Parathyroid adenoma (tissue), 2 donors: ENCODE results near the gene UBE2E2.

Experiments used
- H2AFZ ChIP-seq: fragments of 300-600 bp; sonication (generic); one replicate; pipeline ENCODE4 v1.7.0; 2017; ENCODE audit warnings: antibody characterized with exemption, mild to moderate bottlenecking
- H3K27ac ChIP-seq: fragments of 300-600 bp; sonication (generic); one replicate; pipeline ENCODE4 v1.7.0; 2017
- H3K27me3 ChIP-seq: fragments of 300-600 bp; sonication (generic); one replicate; pipeline ENCODE4 v1.7.0; 2017; ENCODE audit warnings: low read length; ENCODE audit not compliant: control insufficient read depth, insufficient read depth
- H3K36me3 ChIP-seq: fragments of 300-600 bp; sonication (generic); one replicate; pipeline ENCODE4 v1.7.0; 2017; ENCODE audit warnings: low read length; ENCODE audit not compliant: control insufficient read depth, insufficient read depth
- H3K4me1 ChIP-seq: fragments of 300-600 bp; sonication (generic); one replicate; pipeline ENCODE4 v1.7.0; 2017; ENCODE audit warnings: control low read depth
- H3K4me2 ChIP-seq: fragments of 300-600 bp; sonication (generic); one replicate; pipeline ENCODE4 v1.7.0; 2017; ENCODE audit warnings: low read length
- H3K4me3 ChIP-seq: fragments of 300-600 bp; sonication (generic); one replicate; pipeline ENCODE4 v1.7.0; 2017; ENCODE audit warnings: low read depth, low read length
- H3K79me2 ChIP-seq: fragments of 300-600 bp; sonication (generic); one replicate; pipeline ENCODE4 v1.7.0; 2017; ENCODE audit warnings: control low read depth
- H3K9ac ChIP-seq: fragments of 300-600 bp; sonication (generic); one replicate; pipeline ENCODE4 v1.7.0; 2017; ENCODE audit warnings: mild to moderate bottlenecking
- H3K9me3 ChIP-seq: fragments of 300-600 bp; sonication (generic); one replicate; pipeline ENCODE4 v1.7.0; 2017; ENCODE audit warnings: low read length; ENCODE audit not compliant: control insufficient read depth
- TF ChIP-seq, protein P1 (sequence below): fragments of 300-600 bp; sonication (generic); IDR thresholded peaks from one replicate; pipeline ENCODE4 v1.7.0; 2017; ENCODE audit warnings: antibody characterized with exemption, mild to moderate bottlenecking
- donor health status: primary hyperparathyroidism.

UBE2E2 gene

DNA sequence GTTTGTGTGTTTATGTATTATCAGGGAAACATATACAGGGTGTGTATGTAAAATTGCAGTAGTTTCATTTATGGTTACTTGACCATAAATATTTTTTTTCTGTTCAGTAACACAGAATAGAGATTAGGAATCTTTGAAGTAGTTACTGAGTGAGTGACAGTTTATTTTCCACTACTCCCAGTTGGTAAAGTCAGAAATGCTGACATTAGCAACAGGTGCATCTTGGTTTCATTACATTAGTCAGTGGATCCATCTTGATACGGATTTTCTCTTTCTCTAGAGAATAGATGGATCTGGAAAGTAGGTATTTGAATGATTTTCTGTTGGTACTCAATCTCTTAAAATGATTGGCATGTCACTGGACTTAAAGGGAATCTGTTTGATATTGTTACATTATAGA is 6.0 kb downstream of the UBE2E2 start:
- TF ChIP-seq, protein P1, sequence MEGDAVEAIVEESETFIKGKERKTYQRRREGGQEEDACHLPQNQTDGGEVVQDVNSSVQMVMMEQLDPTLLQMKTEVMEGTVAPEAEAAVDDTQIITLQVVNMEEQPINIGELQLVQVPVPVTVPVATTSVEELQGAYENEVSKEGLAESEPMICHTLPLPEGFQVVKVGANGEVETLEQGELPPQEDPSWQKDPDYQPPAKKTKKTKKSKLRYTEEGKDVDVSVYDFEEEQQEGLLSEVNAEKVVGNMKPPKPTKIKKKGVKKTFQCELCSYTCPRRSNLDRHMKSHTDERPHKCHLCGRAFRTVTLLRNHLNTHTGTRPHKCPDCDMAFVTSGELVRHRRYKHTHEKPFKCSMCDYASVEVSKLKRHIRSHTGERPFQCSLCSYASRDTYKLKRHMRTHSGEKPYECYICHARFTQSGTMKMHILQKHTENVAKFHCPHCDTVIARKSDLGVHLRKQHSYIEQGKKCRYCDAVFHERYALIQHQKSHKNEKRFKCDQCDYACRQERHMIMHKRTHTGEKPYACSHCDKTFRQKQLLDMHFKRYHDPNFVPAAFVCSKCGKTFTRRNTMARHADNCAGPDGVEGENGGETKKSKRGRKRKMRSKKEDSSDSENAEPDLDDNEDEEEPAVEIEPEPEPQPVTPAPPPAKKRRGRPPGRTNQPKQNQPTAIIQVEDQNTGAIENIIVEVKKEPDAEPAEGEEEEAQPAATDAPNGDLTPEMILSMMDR = no peak
- no peaks in the 10 kb centered on the region for H3K4me1 ChIP-seq
- no peak overlapping the region for H3K4me3 ChIP-seq
- H3K27ac ChIP-seq = no peak overlapping the region
- no peaks in the 10 kb centered on the region for H3K36me3 ChIP-seq
- H3K9me3 ChIP-seq = no peaks in the 10 kb centered on the region
- peaks cover 12% of the 10 kb centered on the region for H3K79me2 ChIP-seq
- no peaks in the 10 kb centered on the region for H3K27me3 ChIP-seq
- no peak overlapping the region for H3K9ac ChIP-seq
- H3K4me2 ChIP-seq = no peak overlapping the region
- H2AFZ ChIP-seq = no peak overlapping the region

DNA sequence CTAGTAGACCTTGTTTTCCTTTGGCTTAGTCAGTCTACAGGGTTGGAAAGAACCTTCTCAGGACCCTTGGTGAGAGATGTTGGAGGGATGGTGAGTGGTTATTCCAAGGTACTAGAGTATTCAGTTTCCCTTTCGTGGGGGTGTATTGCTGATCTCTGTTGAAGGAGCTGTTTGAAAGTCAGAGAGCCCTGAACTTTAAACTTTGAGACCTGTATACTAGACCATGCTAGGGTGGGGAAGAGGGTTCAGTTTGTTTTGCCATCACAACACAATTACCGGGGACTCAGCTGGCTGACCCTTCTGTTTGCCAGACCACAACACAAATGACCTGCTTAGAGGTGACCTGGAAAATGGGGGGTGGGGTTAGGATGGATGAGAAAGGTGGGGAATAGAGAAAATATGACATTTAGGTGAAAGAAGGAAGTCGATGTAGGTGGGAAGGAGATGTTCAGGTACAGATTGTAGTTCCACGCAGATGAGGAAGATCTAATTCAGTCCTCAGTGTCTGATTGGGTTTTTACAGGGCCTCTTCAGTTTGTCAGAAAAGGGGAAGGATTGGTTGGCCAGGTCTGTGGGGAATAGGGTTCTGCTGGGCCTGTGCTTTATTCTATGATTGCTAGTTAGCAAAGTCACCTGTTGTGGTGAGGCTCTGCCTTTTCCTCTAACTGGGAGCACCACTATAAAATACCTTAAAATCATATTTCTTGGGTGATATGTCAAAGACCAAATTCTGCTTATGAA is 6.8 kb downstream of the UBE2E2 start:
- Histone ChIP-seq H3K4me3 (no peak overlapping the region), H3K4me2 (no peak overlapping the region), H3K9ac (no peak overlapping the region), H3K4me1 (no peaks in the 10 kb centered on the region), H3K27ac (no peak overlapping the region), H3K9me3 (no peaks in the 10 kb centered on the region), H3K79me2 (peaks cover 12% of the 10 kb centered on the region), H3K27me3 (no peaks in the 10 kb centered on the region), H3K36me3 (no peaks in the 10 kb centered on the region), H2AFZ (no peak overlapping the region)
- TF ChIP-seq, protein P1 = no peak

DNA sequence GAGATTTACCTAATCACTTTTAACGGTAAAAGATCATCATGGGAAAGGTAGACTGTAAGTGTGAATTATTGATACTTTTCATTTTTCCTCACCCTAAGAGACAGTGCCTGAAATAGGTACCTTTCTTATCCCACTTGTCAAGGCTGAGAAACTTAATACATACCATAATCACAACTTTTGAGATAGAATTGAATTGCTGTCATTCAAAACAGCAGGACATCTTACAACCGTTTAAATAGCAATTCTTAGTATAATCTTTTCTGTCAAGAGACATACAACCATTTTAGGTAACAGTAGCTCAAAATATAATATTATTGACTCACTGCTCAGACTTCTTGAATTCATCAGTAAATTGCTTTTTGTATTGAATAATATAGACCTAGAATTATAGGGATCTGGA is 10.7 kb downstream of the UBE2E2 start:
- H3K79me2 ChIP-seq = peaks cover 9% of the 10 kb centered on the region
- H3K4me3 ChIP-seq = no peak overlapping the region
- H2AFZ ChIP-seq = no peak overlapping the region
- H3K4me2 ChIP-seq = no peak overlapping the region
- H3K36me3 ChIP-seq = no peaks in the 10 kb centered on the region
- H3K9me3 ChIP-seq = no peaks in the 10 kb centered on the region
- H3K27me3 ChIP-seq = no peaks in the 10 kb centered on the region
- TF ChIP-seq, protein P1 = no peak
- peaks cover 3% of the 10 kb centered on the region for H3K4me1 ChIP-seq
- no peak overlapping the region for H3K27ac ChIP-seq
- H3K9ac ChIP-seq = no peak overlapping the region

DNA sequence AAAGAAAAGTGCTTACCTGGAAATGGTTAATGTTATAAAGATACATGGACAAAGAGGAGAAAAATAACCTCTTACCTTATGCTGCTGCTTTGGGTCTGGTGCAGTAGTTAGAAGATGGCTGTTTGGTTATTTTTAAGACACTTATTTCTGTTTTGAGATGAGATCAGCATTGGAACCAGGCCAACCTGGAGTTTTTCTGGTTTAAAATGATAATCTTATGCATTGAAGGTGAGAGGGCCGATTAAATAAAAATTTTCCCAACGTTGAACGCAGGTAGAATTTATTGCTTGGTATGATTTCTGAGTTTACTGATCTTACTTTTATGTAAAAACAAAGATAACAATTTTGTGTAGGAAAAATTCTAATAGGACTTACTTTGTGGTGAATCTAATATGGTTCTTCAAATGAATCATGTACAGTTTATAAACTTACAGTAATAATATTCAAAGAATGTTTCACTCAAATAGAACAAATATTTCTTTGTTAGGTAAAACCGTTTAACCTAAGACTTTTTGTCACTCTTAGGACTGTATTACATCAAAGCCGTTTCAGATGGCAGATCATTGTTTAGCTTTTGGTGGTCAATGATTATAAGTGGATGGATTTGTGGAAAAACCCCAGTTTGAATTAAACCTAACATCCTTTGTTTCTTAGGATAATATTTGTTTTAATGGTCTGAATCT is 14.9 kb downstream of the UBE2E2 start:
- TF ChIP-seq, protein P1 = no peak
- Histone ChIP-seq H3K4me3 (no peak overlapping the region), H3K4me1 (peaks cover 3% of the 10 kb centered on the region), H3K9me3 (no peaks in the 10 kb centered on the region), H2AFZ (no peak overlapping the region), H3K4me2 (no peak overlapping the region), H3K36me3 (no peaks in the 10 kb centered on the region), H3K79me2 (peaks cover 6% of the 10 kb centered on the region), H3K27ac (no peak overlapping the region), H3K27me3 (no peaks in the 10 kb centered on the region), H3K9ac (no peak overlapping the region)
